K562 (cell line): ENCODE measurements around the gene FNBP1. TPM values are rescaled to one million over a fixed set of nuclear protein-coding genes. Genes with fewer than 3 reads are reported as not detected.

Experiments
- CREBBP ChIP-seq: IDR thresholded peaks from one replicate; pipeline ENCODE4 v1.6.1; 2012; ENCODE audit warnings: low read depth, mild to moderate bottlenecking, control low read depth, inconsistent platforms, low read length
- CREM ChIP-seq: IDR thresholded peaks from 2 replicates; pipeline ENCODE4 v1.6.1; 2014; ENCODE audit warnings: antibody characterized with exemption, low read depth
- DNMT1 ChIP-seq: fragments of 450-650 bp; IDR thresholded peaks from 2 replicates; pipeline ENCODE4 v1.6.1; 2016; ENCODE audit warnings: antibody characterized with exemption, mild to moderate bottlenecking
- ESRRA ChIP-seq: fragments of 450-650 bp; IDR thresholded peaks from 2 replicates; pipeline ENCODE4 v1.6.1; 2014; ENCODE audit warnings: low read depth, mild to moderate bottlenecking, moderate library complexity, borderline replicate concordance
- GATAD2B ChIP-seq: fragments of 450-650 bp; IDR thresholded peaks from 2 replicates; pipeline ENCODE4 v1.6.1; 2017; ENCODE audit warnings: mild to moderate bottlenecking, borderline replicate concordance
- ILF3 ChIP-seq: fragments of 450-650 bp; IDR thresholded peaks from 2 replicates; pipeline ENCODE4 v1.6.1; 2018; ENCODE audit warnings: antibody characterized with exemption, mild to moderate bottlenecking, moderate library complexity, borderline replicate concordance
- NCOA2 ChIP-seq, 2 experiments: fragments of 450-650 bp; IDR thresholded peaks; 2 replicates each; pipeline ENCODE4 v1.6.1; 2018; ENCODE audit warnings: mild to moderate bottlenecking in 2 of 2, moderate library complexity in 1 of 2; ENCODE audit not compliant: partially characterized antibody in 2 of 2
- RBBP5 ChIP-seq: fragments of 200-600 bp; sonication (generic); IDR thresholded peaks from 2 replicates; pipeline ENCODE4 v1.6.1; 2012; ENCODE audit warnings: borderline replicate concordance, mild to moderate bottlenecking, low read length, control low read depth, inconsistent platforms; ENCODE audit not compliant: insufficient read depth, poor library complexity, severe bottlenecking
- SAFB ChIP-seq: fragments of 200-400 bp; formaldehyde crosslinking; IDR thresholded peaks from 2 replicates; pipeline ENCODE4 v1.6.1; 2017; ENCODE audit warnings: low read depth, low read length, borderline replicate concordance
- SMARCA4 ChIP-seq: fragments of 450-650 bp; IDR thresholded peaks from 2 replicates; pipeline ENCODE4 v1.6.1; 2016
- TCFL5 ChIP-seq: fragments of 250-450 bp; sonication (Bioruptor Pico); conservative IDR thresholded peaks from 2 replicates; pipeline ENCODE4 v1.6.1; 2021; ENCODE audit warnings: mild to moderate bottlenecking, moderate library complexity, matching md5 sums
- TRIM24 ChIP-seq, 2 experiments: fragments of 450-650 bp; IDR thresholded peaks; 2 replicates each; pipeline ENCODE4 v1.6.1; 2016
- ZNF12 ChIP-seq: sonication (generic); formaldehyde crosslinking; IDR thresholded peaks from 2 replicates; pipeline ENCODE4 v1.4.0; 2020; ENCODE audit warnings: mild to moderate bottlenecking, missing genetic modification reagents
- ZNF239 ChIP-seq: fragments of 250-450 bp; sonication (Bioruptor Pico); IDR thresholded peaks from 2 replicates; pipeline ENCODE4 v1.4.0; 2020; ENCODE audit warnings: mild to moderate bottlenecking
- ZNF764 ChIP-seq: fragments of 250-450 bp; sonication (Bioruptor Pico); IDR thresholded peaks from 2 replicates; pipeline ENCODE4 v1.4.0; 2020; ENCODE audit warnings: low read depth, mild to moderate bottlenecking, moderate library complexity
- polyA plus RNA-seq, 8 experiments: library from polyadenylated mRNA; depleted of rRNA in 4 of 8; stranded (reverse) in 5 of 8; unstranded in 3 of 8; fragments of >200 nt; fragmentation: Nextera tagmentation in 2 of 8; fragmentation: Illumina TruSeq in 1 of 8; extraction: Ambion mirVana in 2 of 8; extraction: Trizol in 1 of 8; gene quantifications; 2 replicates each; pipeline versions ENCODE4 v1.2.1 to v1.2.3, GENCODE V29; 2011 to 2014; ENCODE audit warnings: inconsistent platforms in 1 of 8, missing spikeins in 1 of 8
- total RNA-seq, 7 experiments: library from RNA; depleted of rRNA in 6 of 7; stranded (reverse); fragments of >200 nt in 6 of 7; fragmentation: Illumina TruSeq in 2 of 7; extraction: Trizol in 2 of 7; gene quantifications; 2 replicates each; pipeline versions ENCODE4 v1.2.1 to v1.2.3, GENCODE V29; 2011 to 2021; ENCODE audit warnings: low replicate concordance in 1 of 7
- TF ChIP-seq, protein P1 (sequence below): sonication (generic); formaldehyde crosslinking; IDR thresholded peaks from 2 replicates; pipeline ENCODE4 v1.8.1; 2023; ENCODE audit warnings: missing genetic modification reagents, mild to moderate bottlenecking, borderline replicate concordance
- TF ChIP-seq, protein P2 (sequence below): fragments of 450-650 bp; IDR thresholded peaks from 2 replicates; pipeline ENCODE4 v1.6.1; 2017; ENCODE audit warnings: antibody characterized with exemption, mild to moderate bottlenecking

FNBP1 gene
- total and polyA plus RNA-seq, 9 of the 15 experiments (the other 6 are each of a cell fraction or from before 2014, with no cell fraction given): 1.8 to 14.9 (median 7.6) TPM

DNA sequence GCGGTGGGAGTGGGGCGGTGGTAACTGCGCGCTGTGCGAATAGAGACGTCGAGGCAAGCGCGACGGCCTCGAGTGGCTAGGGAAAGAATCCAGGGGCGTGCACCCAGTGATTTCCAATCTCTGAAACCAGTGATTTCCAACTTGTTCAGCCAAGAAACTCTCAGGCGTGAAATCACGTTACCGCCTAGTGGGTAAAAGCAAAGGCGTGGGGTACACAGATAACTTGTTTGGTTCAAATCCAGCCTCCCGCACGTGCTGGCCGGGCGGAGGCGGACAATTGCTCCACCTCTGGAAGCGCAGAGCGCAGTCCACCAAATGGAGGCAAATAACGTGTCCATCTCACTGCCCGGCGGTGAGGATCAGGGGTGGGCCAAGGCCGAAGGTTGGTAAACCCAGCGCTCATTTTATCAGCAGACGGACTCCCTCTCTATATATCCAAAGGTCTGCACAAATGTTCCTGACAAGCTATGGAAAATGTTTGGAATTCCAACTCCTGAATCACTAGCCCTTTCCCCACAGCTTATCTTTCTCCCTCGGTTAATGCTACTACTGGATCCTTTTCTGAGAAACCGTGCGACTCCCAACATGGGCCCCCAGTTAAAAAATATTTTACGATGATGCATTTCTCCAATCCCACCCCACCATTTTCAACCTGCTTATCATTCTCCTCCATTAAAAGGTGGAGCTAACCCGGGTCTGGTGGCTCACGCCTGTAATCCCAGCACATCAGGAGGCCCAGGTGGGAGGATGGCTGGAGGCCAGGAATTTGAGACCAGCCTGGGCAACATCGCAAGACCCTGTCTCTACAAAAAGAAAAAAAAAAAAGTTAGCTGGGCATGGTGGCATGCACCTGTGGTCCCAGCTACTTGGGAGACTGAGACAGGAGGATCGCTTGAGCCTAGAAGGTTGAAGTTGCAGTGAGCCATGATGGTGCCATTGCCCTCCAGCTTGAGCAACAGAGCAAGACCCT, 950 bp upstream of the FNBP1 start (continued):
- TF ChIP-seq, protein P1, sequence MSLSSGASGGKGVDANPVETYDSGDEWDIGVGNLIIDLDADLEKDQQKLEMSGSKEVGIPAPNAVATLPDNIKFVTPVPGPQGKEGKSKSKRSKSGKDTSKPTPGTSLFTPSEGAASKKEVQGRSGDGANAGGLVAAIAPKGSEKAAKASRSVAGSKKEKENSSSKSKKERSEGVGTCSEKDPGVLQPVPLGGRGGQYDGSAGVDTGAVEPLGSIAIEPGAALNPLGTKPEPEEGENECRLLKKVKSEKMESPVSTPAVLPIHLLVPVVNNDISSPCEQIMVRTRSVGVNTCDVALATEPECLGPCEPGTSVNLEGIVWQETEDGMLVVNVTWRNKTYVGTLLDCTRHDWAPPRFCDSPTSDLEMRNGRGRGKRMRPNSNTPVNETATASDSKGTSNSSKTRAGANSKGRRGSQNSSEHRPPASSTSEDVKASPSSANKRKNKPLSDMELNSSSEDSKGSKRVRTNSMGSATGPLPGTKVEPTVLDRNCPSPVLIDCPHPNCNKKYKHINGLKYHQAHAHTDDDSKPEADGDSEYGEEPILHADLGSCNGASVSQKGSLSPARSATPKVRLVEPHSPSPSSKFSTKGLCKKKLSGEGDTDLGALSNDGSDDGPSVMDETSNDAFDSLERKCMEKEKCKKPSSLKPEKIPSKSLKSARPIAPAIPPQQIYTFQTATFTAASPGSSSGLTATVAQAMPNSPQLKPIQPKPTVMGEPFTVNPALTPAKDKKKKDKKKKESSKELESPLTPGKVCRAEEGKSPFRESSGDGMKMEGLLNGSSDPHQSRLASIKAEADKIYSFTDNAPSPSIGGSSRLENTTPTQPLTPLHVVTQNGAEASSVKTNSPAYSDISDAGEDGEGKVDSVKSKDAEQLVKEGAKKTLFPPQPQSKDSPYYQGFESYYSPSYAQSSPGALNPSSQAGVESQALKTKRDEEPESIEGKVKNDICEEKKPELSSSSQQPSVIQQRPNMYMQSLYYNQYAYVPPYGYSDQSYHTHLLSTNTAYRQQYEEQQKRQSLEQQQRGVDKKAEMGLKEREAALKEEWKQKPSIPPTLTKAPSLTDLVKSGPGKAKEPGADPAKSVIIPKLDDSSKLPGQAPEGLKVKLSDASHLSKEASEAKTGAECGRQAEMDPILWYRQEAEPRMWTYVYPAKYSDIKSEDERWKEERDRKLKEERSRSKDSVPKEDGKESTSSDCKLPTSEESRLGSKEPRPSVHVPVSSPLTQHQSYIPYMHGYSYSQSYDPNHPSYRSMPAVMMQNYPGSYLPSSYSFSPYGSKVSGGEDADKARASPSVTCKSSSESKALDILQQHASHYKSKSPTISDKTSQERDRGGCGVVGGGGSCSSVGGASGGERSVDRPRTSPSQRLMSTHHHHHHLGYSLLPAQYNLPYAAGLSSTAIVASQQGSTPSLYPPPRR (CRISPR knock-in tag): no peak
- TF ChIP-seq SMARCA4 (no peak), ZNF239 (no peak; the same call in 1 of the 2 replicates), NCOA2 (IDR thresholded peaks at IDR 0.05; ENCODE audit: partially characterized antibody in 2 of 2) (no peak), DNMT1 (no peak), SAFB (no peak), GATAD2B (no peak), ESRRA (0 out of 2 replicates have a peak, but pooled peaks have one; percentile 9), CREM (peak; percentile 17), TCFL5 (CRISPR knock-in tag) (no peak), ILF3 (no peak), RBBP5 (peak; percentile 11), ZNF12 (CRISPR knock-in tag) (0 out of 2 replicates have a peak, but pooled peaks have one; percentile 14), ZNF764 (no peak), CREBBP (no peak), TRIM24 (IDR thresholded peaks at IDR 0.05) (no peak)
- TF ChIP-seq, protein P2, sequence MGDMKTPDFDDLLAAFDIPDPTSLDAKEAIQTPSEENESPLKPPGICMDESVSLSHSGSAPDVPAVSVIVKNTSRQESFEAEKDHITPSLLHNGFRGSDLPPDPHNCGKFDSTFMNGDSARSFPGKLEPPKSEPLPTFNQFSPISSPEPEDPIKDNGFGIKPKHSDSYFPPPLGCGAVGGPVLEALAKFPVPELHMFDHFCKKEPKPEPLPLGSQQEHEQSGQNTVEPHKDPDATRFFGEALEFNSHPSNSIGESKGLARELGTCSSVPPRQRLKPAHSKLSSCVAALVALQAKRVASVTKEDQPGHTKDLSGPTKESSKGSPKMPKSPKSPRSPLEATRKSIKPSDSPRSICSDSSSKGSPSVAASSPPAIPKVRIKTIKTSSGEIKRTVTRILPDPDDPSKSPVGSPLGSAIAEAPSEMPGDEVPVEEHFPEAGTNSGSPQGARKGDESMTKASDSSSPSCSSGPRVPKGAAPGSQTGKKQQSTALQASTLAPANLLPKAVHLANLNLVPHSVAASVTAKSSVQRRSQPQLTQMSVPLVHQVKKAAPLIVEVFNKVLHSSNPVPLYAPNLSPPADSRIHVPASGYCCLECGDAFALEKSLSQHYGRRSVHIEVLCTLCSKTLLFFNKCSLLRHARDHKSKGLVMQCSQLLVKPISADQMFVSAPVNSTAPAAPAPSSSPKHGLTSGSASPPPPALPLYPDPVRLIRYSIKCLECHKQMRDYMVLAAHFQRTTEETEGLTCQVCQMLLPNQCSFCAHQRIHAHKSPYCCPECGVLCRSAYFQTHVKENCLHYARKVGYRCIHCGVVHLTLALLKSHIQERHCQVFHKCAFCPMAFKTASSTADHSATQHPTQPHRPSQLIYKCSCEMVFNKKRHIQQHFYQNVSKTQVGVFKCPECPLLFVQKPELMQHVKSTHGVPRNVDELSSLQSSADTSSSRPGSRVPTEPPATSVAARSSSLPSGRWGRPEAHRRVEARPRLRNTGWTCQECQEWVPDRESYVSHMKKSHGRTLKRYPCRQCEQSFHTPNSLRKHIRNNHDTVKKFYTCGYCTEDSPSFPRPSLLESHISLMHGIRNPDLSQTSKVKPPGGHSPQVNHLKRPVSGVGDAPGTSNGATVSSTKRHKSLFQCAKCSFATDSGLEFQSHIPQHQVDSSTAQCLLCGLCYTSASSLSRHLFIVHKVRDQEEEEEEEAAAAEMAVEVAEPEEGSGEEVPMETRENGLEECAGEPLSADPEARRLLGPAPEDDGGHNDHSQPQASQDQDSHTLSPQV: no peak
